Measurements from ENCODE around the gene DMAP1. TPM values are rescaled to one million over a fixed set of nuclear protein-coding genes. Genes with fewer than 3 reads are reported as not detected.
"Not testable (repeated sequence)": the region's sequence is repeated elsewhere in the genome, so short reads cannot be mapped to it uniquely, and the experiment has no call there.

DMAP1 gene
- total RNA-seq, 4 donors from 2014 or later, result 43.9 to 68.8 (median 48.3) TPM

DNA sequence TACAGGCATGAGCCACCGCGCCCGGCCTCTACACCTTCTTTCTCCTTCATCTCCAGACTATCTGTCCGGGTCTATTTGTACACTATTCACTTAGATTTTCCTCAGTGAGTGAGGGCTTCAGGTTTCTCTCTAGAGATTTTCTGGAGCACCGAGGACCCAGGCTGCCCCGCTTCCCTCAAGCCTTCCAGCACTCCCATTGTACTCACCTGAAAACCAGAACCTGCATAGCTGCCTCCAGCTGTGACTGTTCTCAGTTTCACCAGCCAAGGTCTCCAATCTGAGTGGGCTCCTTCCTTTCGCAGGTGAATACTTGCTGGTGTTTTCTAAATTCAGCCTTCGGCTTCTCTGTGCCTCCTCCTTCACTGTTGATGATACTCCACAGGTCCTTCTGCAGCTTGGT, 12.9 kb upstream of the DMAP1 start:
- Histone ChIP-seq H3K27ac (no peak overlapping the region), H3K9me3 (no peaks in the 10 kb centered on the region), H3K27me3 (no peaks in the 10 kb centered on the region), H3K36me3 (no peaks in the 10 kb centered on the region), H3K4me3 (replicated peaks in 1 of 3) (no peak overlapping the region), H3K4me1 (no peaks in the 10 kb centered on the region)
- DNase-seq, result no peak
- intact Hi-C loops (cut with DNase I), result no loop called here
- TF ChIP-seq POLR2A (IDR thresholded peaks at IDR 0.05), result no peak
- TF ChIP-seq, protein P1, sequence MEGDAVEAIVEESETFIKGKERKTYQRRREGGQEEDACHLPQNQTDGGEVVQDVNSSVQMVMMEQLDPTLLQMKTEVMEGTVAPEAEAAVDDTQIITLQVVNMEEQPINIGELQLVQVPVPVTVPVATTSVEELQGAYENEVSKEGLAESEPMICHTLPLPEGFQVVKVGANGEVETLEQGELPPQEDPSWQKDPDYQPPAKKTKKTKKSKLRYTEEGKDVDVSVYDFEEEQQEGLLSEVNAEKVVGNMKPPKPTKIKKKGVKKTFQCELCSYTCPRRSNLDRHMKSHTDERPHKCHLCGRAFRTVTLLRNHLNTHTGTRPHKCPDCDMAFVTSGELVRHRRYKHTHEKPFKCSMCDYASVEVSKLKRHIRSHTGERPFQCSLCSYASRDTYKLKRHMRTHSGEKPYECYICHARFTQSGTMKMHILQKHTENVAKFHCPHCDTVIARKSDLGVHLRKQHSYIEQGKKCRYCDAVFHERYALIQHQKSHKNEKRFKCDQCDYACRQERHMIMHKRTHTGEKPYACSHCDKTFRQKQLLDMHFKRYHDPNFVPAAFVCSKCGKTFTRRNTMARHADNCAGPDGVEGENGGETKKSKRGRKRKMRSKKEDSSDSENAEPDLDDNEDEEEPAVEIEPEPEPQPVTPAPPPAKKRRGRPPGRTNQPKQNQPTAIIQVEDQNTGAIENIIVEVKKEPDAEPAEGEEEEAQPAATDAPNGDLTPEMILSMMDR (IDR thresholded peaks at IDR 0.05), result no peak
- 86 to 93% methylated on average over 8 of the region's 8 CpGs for WGBS, 2 donors

- H3K27ac ChIP-seq; H3K4me3 ChIP-seq (replicated peaks in 1 of 3); H3K4me1 ChIP-seq; H3K27me3 ChIP-seq; intact Hi-C loops (cut with DNase I); H3K9me3 ChIP-seq; DNase-seq; H3K36me3 ChIP-seq: not testable (repeated sequence)
- 90 to 93% methylated on average over 5 of the region's 5 CpGs for WGBS, 2 donors
These were observed 6.7 kb upstream of the DMAP1 start for GRCh38 chr1:44206545-44206944.

- peak; percentile 17 to 29 for DNase-seq
- Histone ChIP-seq H3K36me3 (no peaks in the 10 kb centered on the region), H3K27me3 (no peaks in the 10 kb centered on the region), H3K9me3 (no peaks in the 10 kb centered on the region), H3K4me1 (peaks cover 5 to 7% of the 10 kb centered on the region in 2 donors), H3K4me3 (replicated peaks in 1 of 3) (no peak overlapping the region), H3K27ac (no peak overlapping the region)
- no peak for TF ChIP-seq POLR2A (IDR thresholded peaks at IDR 0.05)
- TF ChIP-seq, protein P1 (IDR thresholded peaks at IDR 0.05), result no peak
- intact Hi-C loops (cut with DNase I), result no loop called here
These were observed 5.0 kb upstream of the DMAP1 start for GRCh38 chr1:44208226-44208625.

DNA sequence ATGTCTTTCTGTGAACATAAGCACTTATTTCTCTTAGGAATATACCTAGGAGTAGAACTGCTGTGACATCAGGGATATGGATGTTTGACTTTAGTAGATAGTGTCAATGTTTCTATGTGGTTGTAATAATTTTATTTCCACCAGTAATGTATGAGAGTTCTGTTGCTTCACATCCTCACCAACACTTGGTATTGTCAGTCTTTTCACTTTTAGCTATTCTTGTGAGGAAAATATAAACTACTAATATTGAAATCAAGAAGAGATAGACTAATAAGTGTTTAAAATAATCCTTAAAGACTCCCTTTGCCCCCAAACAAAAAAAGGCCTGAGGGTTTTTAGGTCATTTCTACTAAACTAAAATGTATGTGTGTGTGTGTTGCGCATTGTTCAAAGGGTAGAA, 2.7 kb upstream of the DMAP1 start:
- 97 to 98% methylated on average over 1 of the region's 1 CpG for WGBS, 2 donors
- peaks cover 11 to 14% of the 10 kb centered on the region in 2 donors for H3K4me1 ChIP-seq
- intact Hi-C loops (cut with DNase I), result loop anchor here (10.0 kb wide), 2 partner anchors 104 to 384 kb away; no protein-coding TSS in a partner anchor
- no peak for DNase-seq
- no peak for TF ChIP-seq POLR2A (IDR thresholded peaks at IDR 0.05)
- TF ChIP-seq, protein P1 (IDR thresholded peaks at IDR 0.05), result no peak
- no peaks in the 10 kb centered on the region for H3K27me3 ChIP-seq
- no peaks in the 10 kb centered on the region for H3K9me3 ChIP-seq
- H3K36me3 ChIP-seq, result no peaks in the 10 kb centered on the region
- H3K4me3 ChIP-seq (replicated peaks in 1 of 3), result no peak overlapping the region
- no peak overlapping the region for H3K27ac ChIP-seq

DNA sequence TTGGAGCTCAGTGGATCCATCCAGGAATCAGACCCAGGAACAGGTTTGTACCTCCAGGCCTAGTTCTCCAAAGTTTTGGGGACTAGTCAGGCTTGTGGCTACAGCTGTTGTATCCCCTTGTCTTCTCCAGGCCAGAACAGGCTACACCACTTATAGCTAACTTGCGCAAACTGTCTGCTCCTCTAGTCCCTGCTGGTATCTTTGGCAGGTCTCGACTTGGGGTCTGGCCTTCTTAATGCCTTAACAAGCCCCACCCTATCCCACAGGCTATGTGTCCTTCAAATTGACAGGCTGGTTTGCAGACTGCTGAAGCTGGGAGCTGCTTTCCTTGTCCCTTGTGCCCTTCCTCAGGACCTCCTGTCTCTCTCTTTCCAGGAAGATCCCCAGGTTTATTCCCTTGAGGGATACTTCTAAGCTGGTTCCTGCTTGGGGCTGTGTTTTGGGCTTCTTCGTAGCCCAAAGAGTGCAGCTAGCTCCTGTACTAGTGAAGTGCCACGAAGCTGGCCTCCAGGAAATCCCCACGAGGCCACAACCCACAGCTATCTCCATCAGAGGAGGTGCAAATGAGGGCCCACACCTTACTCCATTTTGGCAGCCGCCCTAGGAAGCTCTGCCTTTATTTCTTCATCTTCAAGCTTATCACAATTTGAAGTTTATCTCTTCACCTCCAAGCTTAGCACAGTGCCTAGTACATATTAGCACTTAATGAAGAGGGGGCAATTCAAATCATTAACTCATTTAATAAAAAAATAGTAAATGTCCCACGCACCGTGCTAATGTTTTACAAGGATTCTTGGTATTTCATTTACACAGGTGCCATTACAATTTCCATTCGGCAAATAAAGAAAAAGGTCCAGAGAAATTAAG, 683 bp upstream of the DMAP1 start:
- 47 to 51% methylated on average over 9 of the region's 9 CpGs for WGBS, 2 donors
- no peak for DNase-seq
- H3K4me1 ChIP-seq, result peaks cover 11 to 14% of the 10 kb centered on the region in 2 donors
- H3K4me3 ChIP-seq (replicated peaks in 1 of 3), result peak overlapping the region in 2 of 3 donors; percentile 57 to 86
- no peaks in the 10 kb centered on the region for H3K36me3 ChIP-seq
- peak overlapping the region in 2 of 3 donors; percentile 40 to 83 for H3K27ac ChIP-seq
- TF ChIP-seq, protein P1 (IDR thresholded peaks at IDR 0.05), result no peak
- no peak for TF ChIP-seq POLR2A (IDR thresholded peaks at IDR 0.05)
- intact Hi-C loops (cut with DNase I), result loop anchor here (10.0 kb wide), 2 partner anchors 102 to 382 kb away; no protein-coding TSS in a partner anchor
- H3K9me3 ChIP-seq, result no peaks in the 10 kb centered on the region
- no peaks in the 10 kb centered on the region for H3K27me3 ChIP-seq
